GM19043 (cell line): ENCODE measurements around the gene PRDM11.

Experiments used
- ATAC-seq: cut with Tn5 transposase; IDR thresholded peaks from one replicate; pipeline ENCODE4 v1.9.1; 2021; ENCODE audit warnings: low read depth; ENCODE audit not compliant: unreplicated experiment

The PRDM11 gene

DNA sequence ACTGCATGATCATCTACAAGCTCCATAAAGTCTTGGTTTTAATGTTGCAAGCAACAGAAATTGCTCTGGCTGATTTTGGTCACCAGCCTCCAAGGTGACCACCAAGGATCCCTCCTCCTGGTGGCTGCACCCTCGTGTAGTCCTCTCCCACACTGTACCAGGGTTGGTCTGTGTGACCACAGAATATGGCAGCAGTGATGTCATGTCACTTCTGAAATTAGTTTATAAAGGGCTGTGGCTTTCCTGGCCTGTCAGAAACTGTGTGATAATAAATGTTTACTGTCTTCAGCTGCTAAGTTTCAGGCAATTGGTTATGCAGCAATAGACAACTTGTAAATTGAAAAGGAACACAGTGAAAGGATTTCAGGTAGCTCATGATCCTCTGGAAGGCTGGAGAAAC is 5.3 kb upstream of the PRDM11 start:
- no peak for ATAC-seq

- ATAC-seq = no peak
Measured at GRCh38 chr11:45141631-45142030, 4.8 kb upstream of the PRDM11 start.

DNA sequence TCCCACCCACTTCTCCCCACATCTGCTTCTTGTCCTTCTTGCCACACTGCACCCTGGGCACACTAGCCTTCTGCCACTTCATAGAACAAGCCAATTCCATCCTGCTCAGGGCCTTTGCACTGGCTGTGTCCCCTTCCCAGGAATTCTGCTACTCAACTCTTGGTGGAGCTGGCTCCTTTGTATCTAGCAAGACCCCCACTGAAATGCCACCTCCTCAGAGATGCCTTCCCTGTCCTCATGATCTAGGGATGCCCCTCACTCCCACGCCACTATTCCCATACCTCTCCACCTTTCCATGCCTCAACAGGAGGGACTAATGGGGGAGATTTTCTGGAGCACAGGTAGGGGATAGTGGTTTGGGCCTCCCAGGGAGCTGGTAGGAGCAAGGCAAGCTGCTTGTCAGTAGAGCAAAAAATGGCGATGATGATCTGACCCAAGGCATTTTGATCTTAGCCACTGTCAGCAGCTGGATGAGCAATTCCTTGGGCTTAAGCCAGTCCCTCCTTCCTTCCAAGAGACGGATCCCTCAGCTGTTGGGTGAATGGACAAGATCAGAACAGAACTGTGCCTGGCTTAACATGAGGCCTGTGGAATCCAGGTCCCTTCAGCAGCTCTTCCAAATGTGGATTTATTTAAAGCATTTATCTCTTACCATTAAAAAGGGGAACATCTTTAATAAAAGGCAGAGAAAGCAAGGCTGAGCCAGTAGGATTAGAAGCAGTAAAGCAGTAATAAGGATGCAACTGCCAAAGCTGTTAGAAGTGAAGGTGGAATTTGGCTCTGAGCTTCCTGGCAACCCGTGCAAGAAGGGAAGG is 4.0 kb upstream of the PRDM11 start:
- ATAC-seq = no peak

DNA sequence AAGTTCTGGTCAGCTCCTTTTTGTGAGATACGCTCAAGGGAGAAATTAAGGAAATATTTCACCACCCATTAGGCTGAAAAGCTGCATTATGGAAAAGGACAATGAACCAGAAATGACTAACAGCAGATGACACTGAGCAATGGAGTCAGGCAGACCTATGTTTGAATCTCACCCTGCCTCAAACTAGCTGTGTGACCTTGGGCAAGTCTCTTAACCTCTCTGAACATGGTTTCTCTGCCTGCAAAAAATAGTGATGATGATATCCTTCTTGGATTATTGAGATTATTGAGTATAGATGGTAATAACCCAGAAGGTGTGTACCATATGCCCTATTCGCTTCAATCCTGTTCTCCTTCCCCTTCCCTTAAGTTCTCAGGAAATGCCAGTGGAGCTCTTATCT is 2.9 kb upstream of the PRDM11 start:
- no peak for ATAC-seq

DNA sequence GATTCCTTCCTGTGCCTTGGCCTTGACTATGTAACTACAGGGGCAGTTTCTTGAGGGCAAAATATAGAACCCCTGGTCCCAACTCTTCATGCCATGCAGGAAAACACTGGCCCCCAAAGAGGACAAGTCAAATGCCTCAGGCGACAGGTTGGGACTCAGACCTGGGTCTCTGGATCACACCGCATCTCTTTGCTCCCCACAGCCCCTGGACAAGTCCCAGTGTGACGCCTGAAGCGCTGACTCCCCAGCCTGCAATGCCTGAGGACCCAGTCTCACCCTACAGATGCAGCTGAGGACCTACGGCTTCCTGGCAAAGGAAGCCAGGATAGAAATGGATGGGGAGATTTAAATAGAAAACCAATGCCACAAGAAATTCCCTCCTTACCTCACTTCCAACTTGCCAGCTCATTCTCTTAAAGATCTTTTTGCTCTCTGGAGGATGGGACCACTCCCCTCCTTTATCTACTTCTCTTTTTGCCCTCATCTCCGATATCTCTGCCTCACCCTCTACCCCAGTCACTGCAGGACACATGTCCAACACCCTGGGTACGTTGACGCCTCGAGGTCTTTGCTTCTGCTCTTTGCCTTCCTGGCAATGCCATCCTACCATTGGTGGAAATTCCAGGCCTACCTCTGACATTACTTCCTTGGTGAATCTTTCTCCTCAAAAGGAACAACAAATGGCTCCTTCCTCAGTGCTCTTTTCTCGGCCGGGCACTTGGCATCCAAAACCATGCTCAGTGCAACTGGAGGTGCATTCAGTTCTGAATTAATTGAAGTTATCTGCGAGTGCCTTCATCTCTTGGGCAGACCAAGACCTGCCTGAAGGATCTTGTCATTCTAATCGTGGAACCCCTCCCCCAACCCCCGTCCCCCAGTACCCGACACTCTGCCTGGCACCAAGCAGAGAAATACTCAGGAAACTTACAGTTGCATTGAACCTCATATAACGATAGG is 2.0 kb upstream of the PRDM11 start:
- no peak for ATAC-seq

DNA sequence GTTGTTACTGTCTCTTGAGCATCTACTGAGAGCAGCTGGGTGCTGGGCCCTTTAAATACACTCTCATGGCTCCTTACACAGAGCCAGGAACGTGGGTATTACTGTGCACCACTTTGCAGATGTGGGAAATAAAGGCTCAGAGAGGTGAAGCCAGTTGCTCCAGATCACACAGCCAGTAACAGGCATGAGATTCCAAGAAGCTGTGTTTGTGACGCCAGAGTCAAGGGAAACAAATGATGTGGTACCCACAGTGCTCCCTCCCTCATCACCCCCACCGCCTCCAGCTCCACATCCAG is 1.4 kb upstream of the PRDM11 start:
- ATAC-seq = no peak

DNA sequence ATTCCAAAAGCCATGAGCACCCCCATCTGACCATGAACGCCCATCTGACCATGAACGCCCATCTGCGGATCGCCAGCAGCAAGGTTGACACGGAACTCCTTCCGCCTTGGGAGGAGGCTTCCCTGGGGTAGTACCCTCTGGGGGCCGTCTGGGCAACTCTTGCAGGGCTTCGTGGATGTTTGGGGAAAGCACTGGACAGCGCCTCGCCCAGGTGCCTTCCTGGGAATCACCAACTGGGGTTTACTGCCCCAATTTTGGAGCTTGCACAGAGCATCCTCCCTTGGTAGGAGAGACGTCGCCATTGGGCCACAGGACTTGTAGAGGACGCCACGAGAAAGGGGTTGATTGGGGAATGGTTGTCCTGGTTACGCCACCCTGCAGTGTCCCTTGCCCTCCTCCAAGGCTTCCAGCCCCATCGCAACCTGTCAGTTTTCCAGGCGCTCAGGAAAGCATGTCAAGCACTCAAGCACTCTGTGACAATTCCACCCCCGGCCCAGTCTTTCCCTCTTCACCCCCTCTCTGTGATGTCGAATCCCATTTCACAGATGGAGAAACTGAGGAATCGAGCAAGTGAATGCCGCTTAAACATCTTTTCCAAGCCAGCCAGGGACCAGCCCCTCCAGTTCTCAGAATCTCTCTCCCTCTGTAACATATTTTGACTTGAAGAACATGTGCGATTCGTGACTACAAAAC is 914 bp upstream of the PRDM11 start:
- ATAC-seq = no peak

DNA sequence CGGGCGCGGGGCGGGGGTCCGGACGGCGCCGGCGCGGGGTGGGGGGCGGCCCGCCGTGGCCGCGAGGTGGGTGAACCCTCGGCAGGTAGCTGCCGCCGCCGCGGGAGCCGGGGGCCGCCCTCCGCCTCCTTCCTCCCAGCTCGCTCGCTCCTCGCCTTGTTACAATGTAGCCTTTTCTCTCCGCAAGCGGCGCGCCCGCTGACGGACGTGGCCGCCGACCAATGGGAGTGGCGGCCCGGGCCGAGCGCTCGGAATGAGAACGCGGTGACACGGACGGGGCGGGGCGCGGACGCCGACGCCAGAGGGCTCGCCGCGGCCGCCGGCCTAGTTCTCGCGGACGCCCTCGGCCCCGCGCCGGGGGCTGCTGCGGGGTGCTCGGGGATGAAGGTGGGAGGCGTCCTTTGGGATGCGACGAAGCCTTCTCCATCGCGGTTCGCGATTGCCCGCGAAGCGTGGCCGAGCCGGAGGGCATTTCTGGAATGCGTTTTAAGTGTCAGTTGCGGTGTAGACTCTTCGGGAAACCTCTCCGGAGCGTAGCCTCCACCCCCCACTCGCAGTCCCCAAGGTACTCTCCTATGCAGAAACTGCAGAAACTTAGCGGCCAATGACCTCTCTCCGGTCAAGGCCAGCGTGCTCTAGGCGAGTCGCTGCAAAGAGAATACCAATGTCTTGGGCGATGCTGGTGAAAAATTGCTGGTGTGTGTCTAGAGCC is 734 bp downstream of the PRDM11 start:
- ATAC-seq = peak; percentile 100

GRCh38 chr11:45147891-45148675 is 1.6 kb downstream of the PRDM11 start:
- no peak for ATAC-seq

GRCh38 chr11:45149483-45150056 is 3.1 kb downstream of the PRDM11 start:
- ATAC-seq = no peak

DNA sequence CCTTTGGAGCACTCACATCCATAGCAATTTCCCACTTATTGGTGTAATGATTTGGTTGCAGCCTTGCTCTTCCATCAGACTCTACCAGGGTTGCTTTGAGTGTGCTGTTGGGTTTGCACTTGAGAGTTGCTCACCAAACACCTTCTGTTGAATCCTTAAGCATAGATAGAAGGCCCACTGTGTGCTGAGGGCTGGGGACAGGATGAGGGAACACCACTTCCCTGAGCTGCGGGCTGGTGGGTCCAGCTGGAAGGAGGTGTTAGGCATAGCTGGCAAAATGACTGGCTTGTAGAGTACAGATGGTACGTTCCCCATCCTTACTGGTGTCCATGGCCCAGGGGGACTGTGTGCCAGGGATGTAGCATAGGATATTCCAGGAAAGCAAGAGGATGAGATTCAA is 3.9 kb downstream of the PRDM11 start:
- ATAC-seq = no peak

- no peak for ATAC-seq
Measured at GRCh38 chr11:45150943-45151342, 4.5 kb downstream of the PRDM11 start.

DNA sequence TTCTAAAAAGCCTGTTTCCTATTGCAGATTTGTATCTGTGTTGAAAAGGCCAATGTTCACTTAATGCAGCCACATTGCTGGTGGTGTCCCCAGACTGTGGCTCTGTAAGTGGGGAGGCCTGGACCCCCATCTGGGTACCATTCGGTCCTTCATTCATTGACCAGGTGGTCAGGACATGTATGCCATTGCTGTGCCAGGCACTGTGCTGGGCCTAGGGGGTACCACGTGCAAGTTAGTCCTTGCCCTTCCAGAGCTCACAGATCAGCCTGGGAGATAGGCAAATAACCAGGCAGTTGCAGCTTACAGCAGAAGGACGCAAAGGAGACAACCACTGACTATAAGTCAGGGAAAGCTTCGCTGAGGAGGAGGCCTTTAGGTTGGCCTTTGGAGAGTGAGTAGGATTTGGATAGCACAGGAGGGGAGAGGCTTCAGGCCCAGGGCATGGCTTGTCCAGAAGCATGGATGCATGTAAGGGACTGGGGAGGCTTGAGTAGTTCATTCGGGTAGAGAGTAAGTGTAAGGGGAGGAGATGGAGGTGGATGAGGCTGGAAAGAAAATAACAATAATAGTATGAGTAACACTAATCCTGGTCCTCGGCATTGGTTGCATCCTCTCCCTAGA is 5.0 kb downstream of the PRDM11 start:
- ATAC-seq = no peak

DNA sequence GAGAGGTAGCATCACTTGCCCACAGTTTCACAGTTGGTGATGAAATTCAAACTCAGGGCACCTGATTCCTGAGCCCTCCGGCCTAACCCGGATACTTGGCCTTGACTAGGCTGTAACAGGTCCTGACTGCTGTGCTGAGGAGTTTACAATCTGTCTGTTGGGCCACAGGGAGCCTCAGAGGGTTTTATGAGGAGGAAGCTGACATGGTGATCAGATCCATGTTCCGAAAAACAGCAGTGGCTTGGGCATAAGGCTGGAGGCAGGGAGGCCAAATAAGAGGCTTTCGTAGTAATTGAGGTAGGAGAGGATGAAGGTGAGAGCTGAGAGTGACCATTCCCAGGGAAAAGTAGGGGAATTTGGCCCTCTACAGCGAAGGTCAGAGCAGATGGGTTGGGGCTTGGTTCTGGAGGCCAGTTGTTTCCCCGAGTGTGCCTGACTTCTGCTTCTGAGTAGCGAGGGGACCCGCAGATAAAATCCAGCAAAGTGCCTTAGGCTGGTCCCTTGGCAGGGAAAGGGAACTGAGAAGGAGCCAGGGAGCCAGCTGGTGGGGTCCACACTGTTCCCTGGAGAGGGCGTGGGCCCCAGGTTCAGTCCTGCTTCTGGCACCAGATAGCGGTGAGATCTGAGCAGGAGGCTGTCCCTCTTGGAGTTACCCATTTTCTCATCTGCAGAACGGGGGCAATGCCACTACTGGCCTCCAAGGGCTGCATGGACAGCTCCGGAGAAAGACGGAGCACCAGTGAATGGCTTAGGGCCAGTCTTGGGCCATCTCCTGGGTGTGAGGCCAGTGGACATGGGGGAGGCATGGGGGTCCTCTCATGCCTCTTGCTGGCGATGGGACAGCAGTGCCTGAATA is 6.5 kb downstream of the PRDM11 start:
- ATAC-seq = no peak

- no peak for ATAC-seq
Measured at GRCh38 chr11:45154276-45154675, 7.8 kb downstream of the PRDM11 start.

GRCh38 chr11:45155058-45155551 is 8.7 kb downstream of the PRDM11 start:
- no peak for ATAC-seq

GRCh38 chr11:45155627-45156180 is 9.3 kb downstream of the PRDM11 start:
- ATAC-seq = no peak

DNA sequence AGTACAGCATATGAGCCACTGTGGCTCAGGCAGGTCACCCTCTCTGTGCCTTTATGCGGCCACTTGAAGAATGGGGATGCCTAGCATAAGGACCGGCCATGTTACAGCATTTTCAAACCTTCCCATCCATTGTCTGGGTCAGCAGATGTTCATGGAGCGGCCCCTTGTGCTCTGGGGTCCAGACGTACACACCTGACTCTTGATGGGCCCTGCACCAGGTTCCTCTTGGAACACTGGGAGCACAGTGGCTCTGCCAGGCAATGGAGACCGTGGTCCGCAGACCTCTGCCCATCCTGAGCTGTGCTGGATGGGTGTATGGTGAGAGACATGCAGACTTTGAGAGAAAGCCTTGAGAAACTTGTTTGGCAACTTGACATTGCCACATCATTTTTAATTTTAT is 9.8 kb downstream of the PRDM11 start:
- ATAC-seq = no peak
